ENCODE data around the gene TSSK3.

DNA sequence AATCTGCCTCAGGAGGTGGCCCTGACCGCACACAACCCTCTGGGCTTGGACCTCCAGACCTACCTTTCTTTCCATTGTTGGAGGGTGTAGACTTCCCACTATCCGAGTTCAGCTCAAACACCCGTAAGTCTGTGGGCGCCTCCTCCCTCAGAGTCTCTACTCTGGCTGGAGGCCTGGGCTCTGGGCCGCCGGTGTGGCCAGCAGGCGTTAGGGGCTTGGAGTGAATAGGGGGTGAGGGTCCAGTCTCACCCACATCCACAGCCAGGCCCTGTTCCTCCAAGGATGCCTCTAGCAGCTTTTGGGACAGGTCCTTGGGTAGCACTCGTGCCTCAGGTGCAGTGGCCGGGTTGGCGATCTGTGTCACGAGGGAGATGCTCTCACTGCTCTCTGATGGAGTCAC, 13.9 kb downstream of the TSSK3 start:
- no peak for TF ChIP-seq CTCF (IDR thresholded peaks at IDR 0.05; ENCODE audit: extremely low read depth in 1 of 2, insufficient read depth in 1 of 2, low read depth in 1 of 2, low read length in 2 of 2)
- no peak for TF ChIP-seq MAX (IDR thresholded peaks at IDR 0.05; ENCODE audit: insufficient read depth, insufficient read length)
- no peak for TF ChIP-seq POLR2AphosphoS5 (IDR thresholded peaks at IDR 0.05; ENCODE audit: insufficient read depth, low read depth, low read length)
- TF ChIP-seq POLR2A (IDR thresholded peaks at IDR 0.05; ENCODE audit: low read depth, low read length): no peak
- no peak for TF ChIP-seq EZH2 (IDR thresholded peaks at IDR 0.05; ENCODE audit: borderline replicate concordance, low read depth, low read length, severe bottlenecking)
- TF ChIP-seq MYC (IDR thresholded peaks at IDR 0.05; ENCODE audit: low read depth, low read length): no peak
- TF ChIP-seq JUN (IDR thresholded peaks at IDR 0.05; ENCODE audit: borderline replicate concordance, insufficient read depth, insufficient read length, low read depth): no peak
